ENCODE measurements around the gene CYB561.
"Not testable (repeated sequence)": the region's sequence is repeated elsewhere in the genome, so short reads cannot be mapped to it uniquely, and the experiment has no call there.

Gene CYB561

DNA sequence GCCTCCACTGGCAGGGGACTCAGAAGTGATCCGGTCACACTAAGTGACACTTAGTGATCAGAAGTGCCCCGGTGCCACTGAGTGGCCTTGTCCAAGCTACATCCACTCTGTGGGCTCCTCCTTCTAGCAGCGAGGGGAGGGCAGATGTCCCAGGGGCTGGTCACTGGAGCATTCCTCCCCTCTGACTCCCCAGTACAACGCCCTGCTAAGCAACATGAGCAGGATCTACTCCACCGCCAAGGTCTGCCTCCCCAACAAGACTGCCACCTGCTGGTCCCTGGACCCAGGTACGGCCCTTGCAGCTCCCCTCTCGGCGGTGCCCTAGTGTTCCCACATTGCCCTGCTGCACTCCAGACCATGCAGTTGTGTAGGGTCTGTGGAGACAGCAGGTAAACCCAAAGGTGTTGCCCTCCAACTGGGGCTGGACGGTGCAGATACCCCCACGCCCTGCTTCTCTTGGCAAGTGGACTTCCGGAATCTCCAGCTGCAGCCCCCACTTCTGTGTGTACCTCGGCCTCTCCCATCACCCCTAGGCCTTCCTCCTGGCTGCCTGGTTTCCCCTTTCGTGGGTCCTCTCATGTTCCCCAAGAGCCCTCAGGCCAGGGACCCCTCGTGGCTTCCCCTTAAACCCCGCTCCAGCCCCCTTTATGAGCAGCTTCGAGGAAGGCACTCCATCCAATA is 32.8 kb upstream of the CYB561 start:
- peak; percentile 54 for DNase-seq

DNA sequence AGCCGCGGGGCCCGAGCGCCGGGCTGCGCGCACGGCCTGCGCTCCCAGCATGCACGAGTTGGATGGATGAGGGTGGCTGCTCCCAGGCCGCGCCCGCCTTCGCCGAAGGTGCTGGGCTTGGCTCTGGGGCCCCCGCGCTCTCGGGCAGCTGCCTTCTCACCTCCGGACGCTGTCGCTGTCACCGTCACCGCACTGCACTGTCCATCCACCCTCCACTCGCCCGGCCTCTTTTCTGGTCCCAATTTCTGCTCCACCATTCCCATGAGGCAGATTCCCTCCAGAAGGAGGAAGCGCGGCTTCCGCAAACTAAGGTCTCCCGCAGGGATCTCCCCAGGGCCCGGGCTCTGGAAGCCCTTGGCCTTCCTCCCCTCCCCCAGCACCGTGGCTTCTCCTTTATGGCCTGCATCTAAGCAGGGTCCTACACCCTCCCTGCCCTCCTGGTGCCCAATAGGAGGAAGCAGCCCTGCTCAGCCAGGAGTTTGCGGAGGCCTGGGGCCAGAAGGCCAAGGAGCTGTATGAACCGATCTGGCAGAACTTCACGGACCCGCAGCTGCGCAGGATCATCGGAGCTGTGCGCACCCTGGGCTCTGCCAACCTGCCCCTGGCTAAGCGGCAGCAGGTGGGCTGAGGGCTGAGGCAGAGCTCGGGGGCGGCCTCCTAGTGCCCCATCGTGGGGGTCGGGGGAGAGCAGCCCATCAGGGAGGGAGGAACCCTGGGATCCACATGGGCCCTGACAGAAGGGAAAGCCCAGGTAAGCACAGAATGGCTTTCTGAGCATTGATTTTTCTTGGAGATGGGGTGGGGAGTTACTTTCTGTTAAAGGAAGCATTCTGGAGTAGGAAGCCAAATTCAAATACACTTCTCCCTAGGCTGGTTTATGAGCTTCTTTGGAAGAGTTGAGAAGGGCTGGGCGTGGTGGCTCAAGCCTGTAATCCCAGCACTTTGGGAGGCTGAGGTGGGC is 31.7 kb upstream of the CYB561 start:
- no peak for DNase-seq

GRCh38 chr17:63476854-63477479 is 30.9 kb upstream of the CYB561 start, which contains the start of gene ACE:
TSS of gene ACE (plus strand) at chr17:63477061. CDS start at chr17:63477095, 34 bp downstream.
- peak; percentile 80 for DNase-seq

GRCh38 chr17:63476459-63476853 is 30.4 kb upstream of the CYB561 start:
- no peak for DNase-seq

DNA sequence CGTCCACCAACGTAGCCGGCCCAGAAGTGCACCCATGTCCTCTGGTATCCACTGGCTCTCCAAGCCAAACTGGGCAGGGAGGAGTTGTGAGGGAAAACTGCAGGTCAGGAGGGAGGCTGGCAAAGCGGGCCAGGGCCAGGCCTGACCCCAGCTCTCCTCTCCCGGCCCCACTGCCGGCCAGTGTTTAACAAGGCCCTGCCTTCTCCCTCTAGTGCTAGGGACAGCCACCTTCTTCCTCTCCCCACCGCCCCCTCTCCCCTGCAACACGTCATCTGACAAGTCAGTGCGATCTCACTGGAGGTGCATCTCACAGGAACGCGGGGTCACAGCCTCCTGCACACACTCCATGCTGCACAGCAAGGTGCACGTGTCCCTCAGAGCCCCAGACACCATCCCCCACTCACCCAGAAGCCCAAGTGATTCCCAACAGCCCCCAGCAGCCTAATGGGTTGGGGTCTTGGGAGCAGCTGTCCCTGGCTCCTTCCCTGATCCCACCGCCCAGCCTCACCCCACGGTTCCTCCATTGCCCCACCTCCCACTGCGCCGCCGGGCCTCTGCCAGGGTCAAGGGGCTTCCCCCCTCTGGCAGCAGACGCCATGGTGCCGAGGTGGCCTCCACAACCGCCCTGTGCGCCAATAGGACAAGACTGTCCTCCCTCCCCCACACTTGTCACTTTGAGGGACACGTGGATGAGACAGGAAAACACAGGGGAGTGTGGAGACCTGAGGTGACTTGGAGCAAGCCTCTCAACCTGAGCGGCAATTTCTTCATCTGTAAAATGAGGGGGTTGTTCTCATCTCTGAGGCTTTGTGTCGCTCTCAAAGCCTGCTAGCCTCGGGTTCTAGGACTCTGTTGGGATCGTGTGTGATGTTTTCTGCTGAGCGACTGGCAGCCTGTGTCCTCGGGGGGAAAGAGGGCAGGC is 29.6 kb upstream of the CYB561 start:
- no peak for DNase-seq

DNA sequence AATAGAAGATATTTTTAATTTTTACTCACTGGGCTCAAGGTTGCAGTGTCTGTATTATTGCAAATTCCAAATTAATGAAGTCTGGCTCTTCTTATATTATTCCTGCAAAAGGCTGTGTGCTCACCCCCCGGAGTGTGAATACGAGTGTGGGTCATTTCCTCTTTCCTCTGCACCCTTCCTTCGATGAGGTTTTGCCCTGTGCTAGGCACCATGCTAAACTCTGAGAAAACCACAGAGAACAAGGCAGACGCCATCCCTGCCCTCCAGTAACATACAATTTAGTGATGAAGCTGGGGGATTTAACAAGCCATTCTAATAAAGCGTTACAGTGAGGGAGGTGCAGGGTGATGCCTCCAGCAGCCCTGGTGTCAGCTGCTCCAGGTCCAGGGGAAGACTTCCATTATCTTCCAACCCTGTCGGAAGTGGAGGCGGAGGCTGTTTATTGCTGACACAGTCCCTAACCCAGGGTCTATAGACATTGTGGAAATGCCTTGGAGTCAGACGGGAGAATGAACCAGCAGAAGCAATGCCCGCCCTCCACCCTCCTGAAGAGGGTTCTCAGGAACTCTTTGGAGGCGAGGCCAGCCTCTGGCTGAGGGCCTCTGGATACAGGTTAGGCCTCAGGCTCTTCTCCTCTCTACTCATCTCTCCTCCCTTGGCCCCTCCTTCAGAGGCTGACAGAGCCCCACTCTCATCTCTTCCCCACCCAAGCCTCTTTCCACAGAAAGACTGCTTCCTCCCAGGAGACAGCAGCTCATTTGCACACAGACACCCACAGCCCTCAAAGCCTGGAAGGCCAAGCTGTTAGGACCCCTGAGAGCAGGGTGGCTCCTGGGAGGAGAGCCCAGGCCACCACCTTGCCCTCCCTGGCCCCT is 28.7 kb upstream of the CYB561 start:
- DNase-seq = no peak

- DNase-seq = peak; percentile 14
Observed at GRCh38 chr17:63474174-63474573, 28.1 kb upstream of the CYB561 start.

DNA sequence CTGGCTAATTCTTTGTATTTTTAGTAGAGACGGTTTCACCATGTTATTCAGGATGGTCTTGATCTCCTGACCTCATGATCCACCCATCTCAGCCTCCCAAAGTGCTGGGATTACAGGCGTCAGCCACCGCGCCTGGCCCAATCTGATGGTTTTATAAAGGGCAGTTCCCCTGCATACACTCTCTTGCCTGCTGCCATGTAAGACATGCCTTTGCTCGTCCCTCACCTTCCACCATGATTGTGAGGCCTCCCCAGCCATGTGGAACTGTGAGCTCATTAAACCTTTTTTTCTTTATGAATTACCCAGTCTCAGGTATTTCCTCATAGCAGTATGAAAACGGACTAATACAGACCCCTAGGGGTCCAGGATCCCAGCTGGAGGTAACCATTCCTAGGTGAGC is 22.0 kb upstream of the CYB561 start:
- DNase-seq = not testable (repeated sequence)

- DNase-seq = no peak
Observed at GRCh38 chr17:63464691-63465236, 18.7 kb upstream of the CYB561 start.

- DNase-seq = no peak
Observed at GRCh38 chr17:63463771-63464170, 17.7 kb upstream of the CYB561 start.

DNA sequence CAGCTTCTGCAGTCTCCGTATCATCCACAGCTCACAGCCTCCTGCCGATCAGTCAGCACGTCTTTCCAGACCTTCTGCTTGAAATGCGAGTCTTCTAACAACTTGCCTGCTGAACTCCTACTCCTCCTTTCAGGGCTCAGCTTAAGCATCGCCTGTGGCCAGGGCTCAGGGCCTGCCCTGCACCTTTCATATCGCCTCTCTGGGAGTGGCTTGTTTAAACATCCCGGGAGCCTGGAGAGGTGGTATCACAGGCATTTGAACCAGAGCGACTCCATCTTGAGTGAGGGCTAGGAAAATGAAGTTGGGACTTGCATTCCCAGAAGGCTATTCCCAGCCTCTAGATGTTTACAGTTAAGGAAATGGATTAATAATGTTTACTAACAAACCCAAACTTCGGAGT is 13.9 kb upstream of the CYB561 start:
- no peak for DNase-seq

DNA sequence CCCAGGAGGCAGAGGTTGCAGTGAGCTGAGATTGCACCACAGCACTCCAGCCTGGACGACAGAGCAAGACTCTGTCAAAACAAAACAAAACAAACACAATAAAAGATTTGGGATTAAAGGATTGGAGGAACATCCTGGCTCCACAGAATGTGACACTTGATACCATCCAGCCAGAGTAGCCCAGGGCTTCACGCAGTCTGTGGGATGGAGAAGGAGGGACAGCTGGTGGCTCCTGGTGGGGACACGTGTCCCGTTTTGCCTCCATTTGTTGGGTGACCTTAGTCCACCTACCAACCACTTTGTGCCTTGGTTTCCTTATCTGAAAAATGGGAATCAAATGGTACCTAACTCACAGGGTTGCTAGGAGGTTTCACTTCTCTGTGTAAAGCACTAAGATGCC is 12.4 kb upstream of the CYB561 start:
- DNase-seq = no peak

GRCh38 chr17:63455417-63455816 is 9.3 kb upstream of the CYB561 start:
- no peak for DNase-seq

DNA sequence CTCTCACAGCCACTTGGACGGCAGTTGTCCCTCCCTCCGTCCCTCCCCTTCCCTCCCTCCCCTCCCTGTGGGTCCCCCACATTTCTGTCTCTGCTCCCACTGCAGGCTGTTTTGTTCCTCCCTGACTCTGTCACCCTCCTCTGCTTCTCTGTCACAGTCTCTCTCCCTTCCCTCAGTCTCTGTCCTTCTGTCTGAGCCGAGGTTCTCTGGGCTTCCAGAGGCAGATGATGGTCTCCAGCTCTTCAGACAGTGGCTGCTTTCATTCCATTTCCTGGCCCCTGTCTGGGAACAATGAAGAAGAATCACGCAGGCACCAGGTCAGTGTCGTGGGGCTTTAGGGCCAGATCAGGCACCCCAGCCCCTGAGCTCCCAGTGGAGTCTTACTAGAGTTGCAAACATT is 8.8 kb upstream of the CYB561 start:
- DNase-seq = no peak

- DNase-seq = not testable (repeated sequence)
Observed at GRCh38 chr17:63454357-63454756, 8.3 kb upstream of the CYB561 start.

DNA sequence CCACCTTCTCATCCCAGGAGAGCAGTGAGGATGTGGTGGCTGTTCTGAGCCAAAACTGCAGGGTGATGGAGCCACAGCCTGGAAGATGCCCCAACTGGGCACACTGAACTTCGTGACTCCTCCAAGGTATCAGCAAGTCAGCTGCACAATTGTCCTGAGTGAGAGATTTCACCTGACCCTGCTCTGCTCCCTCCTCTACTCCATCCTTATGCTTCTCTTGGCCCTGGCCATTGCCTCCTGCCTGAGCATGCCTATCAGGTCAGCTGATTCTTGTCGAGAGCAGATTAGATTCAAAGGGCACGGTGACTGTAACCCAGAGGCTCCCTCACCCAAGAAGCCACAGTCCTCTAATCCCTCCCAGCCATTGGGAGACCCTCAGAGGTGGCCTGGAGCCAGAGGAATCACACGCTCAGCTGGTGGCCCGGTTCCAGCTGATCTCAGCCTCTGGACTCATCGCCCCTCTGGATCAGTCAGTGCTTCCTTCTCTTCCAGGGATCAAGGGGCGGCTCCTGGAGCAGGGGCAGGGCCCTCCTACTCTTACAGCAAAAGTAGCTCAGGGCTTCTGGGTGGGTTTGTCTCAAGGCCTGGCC is 7.0 kb upstream of the CYB561 start:
- DNase-seq = no peak

DNA sequence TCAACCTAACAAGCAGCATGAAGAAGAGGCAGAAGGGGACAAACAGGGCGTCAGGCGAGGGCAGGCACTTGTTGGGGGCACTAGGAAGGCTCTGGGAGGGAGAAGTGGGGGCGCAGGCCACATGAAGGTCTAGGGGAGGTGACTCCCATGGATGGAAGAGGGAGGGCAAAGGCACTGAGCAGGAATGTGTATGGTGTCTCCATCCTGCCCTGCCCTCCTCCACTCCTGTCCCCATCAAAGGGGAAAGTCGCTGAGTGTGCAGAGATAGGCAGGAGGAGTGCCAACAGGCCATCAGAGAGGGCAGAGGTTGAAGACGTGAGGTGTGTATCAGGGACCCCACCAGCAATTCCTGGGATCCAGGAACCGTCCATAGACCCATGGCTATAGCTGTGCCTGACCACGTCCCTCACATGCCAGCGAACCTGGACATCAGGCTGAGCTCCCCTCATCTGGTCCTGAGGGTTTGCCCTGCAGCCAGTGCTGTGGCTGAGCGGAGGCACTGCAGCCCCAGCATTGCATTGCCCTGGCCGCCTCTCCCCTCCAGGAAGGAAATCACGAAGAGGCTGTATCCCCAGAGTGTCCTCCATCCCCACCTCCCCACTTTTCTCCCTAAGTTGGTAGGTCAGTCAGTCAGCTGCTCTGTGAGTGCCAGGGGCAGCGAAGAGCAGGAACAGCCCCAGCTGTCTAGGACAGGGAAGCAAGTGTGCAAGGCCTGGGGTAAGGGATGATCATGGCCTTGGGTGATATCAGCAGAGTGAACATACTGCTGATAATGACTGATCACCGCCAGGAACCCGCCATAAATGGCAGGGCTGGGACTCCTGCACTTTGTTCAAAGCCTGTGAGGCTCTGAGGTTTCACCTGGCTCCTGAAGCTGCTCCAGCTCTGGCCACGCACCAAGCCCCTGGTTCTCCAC is 6.2 kb upstream of the CYB561 start:
- DNase-seq = no peak

DNA sequence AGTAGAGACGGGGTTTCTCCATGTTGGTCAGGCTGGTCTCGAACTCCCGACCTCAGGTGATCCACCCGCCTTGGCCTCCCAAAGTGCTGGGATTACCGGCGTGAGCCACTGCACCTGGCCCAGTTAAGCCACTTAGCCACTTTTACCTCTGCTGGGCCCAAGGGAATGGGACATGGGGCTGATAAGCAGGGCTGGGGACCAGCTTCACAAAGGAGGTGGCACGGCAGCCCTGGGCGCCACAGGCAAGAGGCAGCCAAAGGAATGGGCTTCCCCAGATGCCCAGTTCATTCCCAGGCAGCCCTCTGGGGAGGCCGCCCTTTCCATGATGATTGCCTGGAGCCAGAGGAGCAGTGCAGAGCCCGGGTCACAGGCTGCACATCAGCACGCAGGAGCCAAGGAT is 5.0 kb upstream of the CYB561 start:
- DNase-seq = no peak

DNA sequence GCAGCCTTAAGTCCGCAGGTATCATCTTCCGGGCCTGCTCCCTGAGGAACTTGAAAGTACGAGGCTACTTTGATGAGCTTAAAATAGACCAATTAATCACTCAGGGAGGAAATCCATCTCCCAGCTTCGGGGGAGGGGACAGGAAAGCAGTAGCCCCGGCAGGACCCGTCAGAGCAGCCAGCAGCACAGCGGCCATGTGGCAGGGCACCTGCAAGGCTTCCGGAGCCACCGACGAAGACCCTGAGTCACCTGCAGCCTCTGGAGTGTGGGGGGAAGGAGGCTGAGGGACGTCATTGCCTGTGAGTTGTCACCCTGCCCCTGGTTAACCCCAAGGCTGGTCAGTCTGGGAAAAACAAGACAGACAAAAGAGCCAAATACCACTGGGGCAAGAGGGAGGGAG is 4.4 kb upstream of the CYB561 start:
- no peak for DNase-seq

DNA sequence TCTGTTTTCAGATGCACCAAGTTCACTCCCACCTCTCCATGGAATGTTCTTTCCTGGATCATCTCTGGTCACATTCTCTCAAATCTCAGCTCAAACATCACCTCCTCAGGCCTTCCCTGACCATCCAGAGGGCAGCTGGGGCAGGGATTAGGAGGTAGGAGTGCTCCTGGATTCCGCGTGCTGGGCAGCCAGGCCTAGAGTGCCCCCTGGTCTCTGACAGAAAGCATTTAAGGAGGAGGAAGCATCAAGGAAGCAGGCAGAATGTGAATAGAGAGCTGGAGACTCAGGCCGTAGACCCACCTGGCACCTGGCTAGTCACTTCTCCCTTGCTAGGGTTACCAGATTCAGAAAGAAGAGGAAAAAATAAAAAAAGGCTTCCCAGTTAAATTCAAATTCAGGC is 2.5 kb upstream of the CYB561 start:
- no peak for DNase-seq

Data from NCI-H774 (cell line).